ENCODE data around the gene PSEN1. TPM values are rescaled to one million over a fixed set of nuclear protein-coding genes. Genes with fewer than 3 reads are reported as not detected.
A peak's percentile ranks its signal among the peaks of the same experiment; 100 is the strongest.

Gene PSEN1
- total RNA-seq, 1 experiment from 2014 or later = 39.3 TPM

GRCh38 chr14:73133795-73134194, 2.5 kb upstream of the PSEN1 start:
- no peak overlapping the region for H3K27ac ChIP-seq (ENCODE audit: low read length)
- POLR2A ChIA-PET = no interaction called here
- ATAC-seq = no peak
- BruUV-seq (replicated peaks) = no TSS peak
- TF ChIP-seq POLR2AphosphoS5 (IDR thresholded peaks at IDR 0.05; ENCODE audit: low read depth, low read length) (no peak), REST (IDR thresholded peaks at IDR 0.05; ENCODE audit: insufficient read depth in 1 of 2, low read depth in 2 of 2, low read length in 1 of 2) (no peak), CTCF (IDR thresholded peaks at IDR 0.05) (no peak), TCF7L2 (IDR thresholded peaks at IDR 0.05; ENCODE audit: low read depth, low read length) (no peak), SIN3A (IDR thresholded peaks at IDR 0.05; ENCODE audit: borderline replicate concordance, insufficient read depth, low read depth, low read length) (no peak)
- intact Hi-C loops (cut with micrococcal nuclease; ENCODE audit: unreplicated experiment) (no loop called here), in situ Hi-C loops (cut with HindIII; ENCODE audit: low pct_unique_long_range_greater_than_20kb, low sequenced_read_pairs) (no loop called here)
- H3K4me3 ChIP-seq (ENCODE audit: low read depth in 2 of 2, low read length in 2 of 2) = no peak overlapping the region
- no peaks in the 10 kb centered on the region for H3K9me3 ChIP-seq (ENCODE audit: control insufficient read depth, insufficient read depth, low read depth, low read length)
- no peak for DNase-seq (ENCODE audit: low read depth, low spot score)
- no peaks in the 10 kb centered on the region for H3K27me3 ChIP-seq (ENCODE audit: control insufficient read depth, insufficient read depth, low read length)
- CTCF ChIA-PET = no interaction called here
- no peaks in the 10 kb centered on the region for H3K4me1 ChIP-seq (ENCODE audit: control insufficient read depth, insufficient read depth, low read length)
- H3K36me3 ChIP-seq (ENCODE audit: control insufficient read depth, insufficient read depth, low read length) = peaks cover 7% of the 10 kb centered on the region; the same call in 1 of the 2 replicates

DNA sequence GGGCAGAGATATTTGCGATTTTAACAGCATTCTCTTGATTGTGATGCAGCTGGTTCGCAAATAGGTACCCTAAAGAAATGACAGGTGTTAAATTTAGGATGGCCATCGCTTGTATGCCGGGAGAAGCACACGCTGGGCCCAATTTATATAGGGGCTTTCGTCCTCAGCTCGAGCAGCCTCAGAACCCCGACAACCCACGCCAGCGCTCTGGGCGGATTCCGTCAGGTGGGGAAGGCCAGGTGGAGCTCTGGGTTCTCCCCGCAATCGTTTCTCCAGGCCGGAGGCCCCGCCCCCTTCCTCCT, 271 bp upstream of the PSEN1 start:
- in situ Hi-C loops (cut with HindIII; ENCODE audit: low pct_unique_long_range_greater_than_20kb, low sequenced_read_pairs) = no loop called here
- no peak for DNase-seq (ENCODE audit: low read depth, low spot score)
- ChIA-PET CTCF (interaction anchor here (0.6 kb wide), 1 partner anchor 134 kb away, joined by 3 read pairs; no protein-coding TSS in a partner anchor), POLR2A (interaction anchor here (0.5 to 1.3 kb wide), 2 partner anchors 10 to 78 kb away, joined by 3 to 6 read pairs; partner anchors contain the start of gene RBM25)
- BruUV-seq (replicated peaks) = no TSS peak
- no peaks in the 10 kb centered on the region for H3K9me3 ChIP-seq (ENCODE audit: control insufficient read depth, insufficient read depth, low read depth, low read length)
- no peaks in the 10 kb centered on the region for H3K27me3 ChIP-seq (ENCODE audit: control insufficient read depth, insufficient read depth, low read length)
- peak overlapping the region; percentile 61 for H3K27ac ChIP-seq (ENCODE audit: low read length)
- no peaks in the 10 kb centered on the region for H3K4me1 ChIP-seq (ENCODE audit: control insufficient read depth, insufficient read depth, low read length)
- TF ChIP-seq CTCF (IDR thresholded peaks at IDR 0.05) (no peak), TCF7L2 (IDR thresholded peaks at IDR 0.05; ENCODE audit: low read depth, low read length) (no peak), SIN3A (IDR thresholded peaks at IDR 0.05; ENCODE audit: borderline replicate concordance, insufficient read depth, low read depth, low read length) (no peak), REST (IDR thresholded peaks at IDR 0.05; ENCODE audit: insufficient read depth in 1 of 2, low read depth in 2 of 2, low read length in 1 of 2) (no peak), POLR2AphosphoS5 (IDR thresholded peaks at IDR 0.05; ENCODE audit: low read depth, low read length) (no peak)
- peaks cover 7% of the 10 kb centered on the region; the same call in 1 of the 2 replicates for H3K36me3 ChIP-seq (ENCODE audit: control insufficient read depth, insufficient read depth, low read length)
- peak overlapping the region; percentile 81 to 90 for H3K4me3 ChIP-seq (ENCODE audit: low read depth in 2 of 2, low read length in 2 of 2)
- intact Hi-C loops (cut with micrococcal nuclease; ENCODE audit: unreplicated experiment) = no loop called here
- ATAC-seq = no peak

All from Panc1 (cell line).